Ovary (tissue), 3 donors: ENCODE results near the gene EIF5AL1.

Source experiments
- EP300 ChIP-seq: sonication (generic); formaldehyde crosslinking; IDR thresholded peaks from one replicate; pipeline ENCODE4 v1.6.1; 2017; ENCODE audit warnings: antibody characterized with exemption
- POLR2A ChIP-seq: fragments of 450-650 bp; IDR thresholded peaks from one replicate; pipeline ENCODE4 v1.6.1; 2017; ENCODE audit warnings: antibody characterized with exemption, mild to moderate bottlenecking, moderate library complexity
- TF ChIP-seq, protein P1 (sequence below), 3 donors: fragments of 450-650 bp in 2 of 3; fragments of 200-600 bp in 1 of 3; IDR thresholded peaks; one replicate each; pipeline versions ENCODE4 v1.5.1 to v1.8.0; 2016 to 2022; ENCODE audit warnings: antibody characterized with exemption in 3 of 3, mild to moderate bottlenecking in 1 of 3
- donor health status: DM: no; HTN: no; CAD: no.

- TF ChIP-seq, protein P1, sequence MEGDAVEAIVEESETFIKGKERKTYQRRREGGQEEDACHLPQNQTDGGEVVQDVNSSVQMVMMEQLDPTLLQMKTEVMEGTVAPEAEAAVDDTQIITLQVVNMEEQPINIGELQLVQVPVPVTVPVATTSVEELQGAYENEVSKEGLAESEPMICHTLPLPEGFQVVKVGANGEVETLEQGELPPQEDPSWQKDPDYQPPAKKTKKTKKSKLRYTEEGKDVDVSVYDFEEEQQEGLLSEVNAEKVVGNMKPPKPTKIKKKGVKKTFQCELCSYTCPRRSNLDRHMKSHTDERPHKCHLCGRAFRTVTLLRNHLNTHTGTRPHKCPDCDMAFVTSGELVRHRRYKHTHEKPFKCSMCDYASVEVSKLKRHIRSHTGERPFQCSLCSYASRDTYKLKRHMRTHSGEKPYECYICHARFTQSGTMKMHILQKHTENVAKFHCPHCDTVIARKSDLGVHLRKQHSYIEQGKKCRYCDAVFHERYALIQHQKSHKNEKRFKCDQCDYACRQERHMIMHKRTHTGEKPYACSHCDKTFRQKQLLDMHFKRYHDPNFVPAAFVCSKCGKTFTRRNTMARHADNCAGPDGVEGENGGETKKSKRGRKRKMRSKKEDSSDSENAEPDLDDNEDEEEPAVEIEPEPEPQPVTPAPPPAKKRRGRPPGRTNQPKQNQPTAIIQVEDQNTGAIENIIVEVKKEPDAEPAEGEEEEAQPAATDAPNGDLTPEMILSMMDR (IDR thresholded peaks at IDR 0.05): no peak
- no peak for TF ChIP-seq POLR2A
- no peak for TF ChIP-seq EP300
These were observed 39.8 kb downstream of the EIF5AL1 start for GRCh38 chr10:79552143-79552542.
